NCI-H2227 (cell line): ENCODE data around the gene EML6.

Source experiments
- DNase-seq: peaks from one replicate; lab custom pipeline; 2025; ENCODE audit not compliant: unreplicated experiment; lab: John Stamatoyannopoulos, UW

The EML6 gene

GRCh38 chr2:54902763-54903162 is 179.3 kb downstream of the EML6 start:
- no peak for DNase-seq

DNA sequence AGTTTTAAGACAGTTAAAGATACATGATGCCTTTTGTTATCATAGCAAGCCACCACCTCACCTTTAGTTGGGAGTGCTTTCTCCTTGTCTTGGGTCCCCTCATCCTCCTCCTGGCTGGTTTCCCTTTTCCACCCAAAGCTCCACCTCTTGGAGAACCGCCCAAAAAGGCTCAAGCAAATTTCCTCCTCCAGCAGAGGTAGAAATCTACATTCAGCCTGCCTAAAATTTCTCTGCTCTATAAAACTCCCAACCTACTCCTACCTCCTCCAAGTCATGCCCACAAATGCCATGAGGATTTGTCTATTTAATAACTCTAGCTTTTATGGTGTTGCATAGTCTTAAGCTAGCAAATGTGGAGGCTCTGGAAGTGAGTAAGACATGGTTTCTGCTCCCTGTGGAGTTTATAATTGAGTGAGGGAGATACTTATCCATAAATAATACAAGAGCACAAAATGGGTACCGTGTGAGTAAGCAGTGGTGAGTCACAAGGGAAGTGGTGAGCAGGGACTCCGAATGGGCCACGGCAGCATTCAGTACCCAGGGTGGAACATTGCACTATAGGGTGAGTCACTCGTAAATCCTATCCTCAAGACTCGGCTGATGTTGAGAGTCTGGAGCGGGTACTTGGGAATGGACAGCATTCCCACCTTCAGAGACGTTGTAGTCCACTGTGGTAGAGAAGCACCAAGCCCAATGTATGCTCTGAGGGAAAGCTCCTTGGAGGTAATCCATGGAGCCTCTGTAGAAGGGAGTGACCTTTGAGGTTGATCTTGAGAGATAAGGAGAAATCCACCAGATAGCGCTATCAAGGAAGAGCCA is 180.5 kb downstream of the EML6 start:
- DNase-seq = no peak

GRCh38 chr2:54904836-54905235 is 181.4 kb downstream of the EML6 start:
- DNase-seq = no peak

GRCh38 chr2:54906716-54907115 is 183.3 kb downstream of the EML6 start:
- DNase-seq = no peak

DNA sequence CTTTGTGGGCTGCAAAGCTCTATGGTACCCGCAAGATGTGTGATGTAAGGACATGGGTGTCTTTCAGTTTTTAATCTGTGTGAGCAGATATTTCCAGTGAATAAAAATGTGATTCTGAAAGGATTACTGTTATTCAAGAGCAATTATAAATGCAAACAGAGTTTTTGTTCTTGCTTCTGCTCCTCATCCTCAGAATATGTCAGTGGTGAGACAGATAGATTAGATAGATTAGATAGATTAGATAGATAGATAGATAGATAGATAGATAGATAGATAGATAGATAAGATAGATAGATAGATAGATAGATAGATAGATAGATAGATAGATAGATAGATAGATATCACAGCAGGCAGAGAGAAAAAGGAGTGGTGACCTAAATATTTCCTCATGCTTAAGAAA is 184.2 kb downstream of the EML6 start:
- DNase-seq = no peak

- no peak for DNase-seq
Measured at GRCh38 chr2:54908591-54908990, 185.1 kb downstream of the EML6 start.

DNA sequence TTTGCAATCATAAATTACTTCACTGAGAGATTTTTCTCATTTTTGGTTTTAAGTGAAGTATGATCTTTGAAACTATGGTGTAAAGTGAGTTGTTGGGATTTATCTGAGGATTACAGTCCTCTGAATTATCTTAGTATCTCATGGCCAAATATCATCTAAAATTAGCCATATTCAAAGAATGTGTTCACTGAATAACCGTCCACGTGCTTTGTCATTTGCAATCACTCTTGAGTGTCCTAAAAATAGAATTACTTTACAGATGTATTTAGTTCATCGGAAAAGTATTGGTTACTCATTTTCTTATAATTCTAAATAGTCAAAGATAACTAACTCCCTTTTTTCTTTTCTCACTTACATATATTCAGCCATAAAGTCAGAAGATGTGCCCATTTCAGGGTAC is 185.5 kb downstream of the EML6 start:
- DNase-seq = no peak

GRCh38 chr2:54912305-54912704 is 188.8 kb downstream of the EML6 start:
- DNase-seq = no peak

- DNase-seq = no peak
Measured at GRCh38 chr2:54912893-54913292, 189.4 kb downstream of the EML6 start.

DNA sequence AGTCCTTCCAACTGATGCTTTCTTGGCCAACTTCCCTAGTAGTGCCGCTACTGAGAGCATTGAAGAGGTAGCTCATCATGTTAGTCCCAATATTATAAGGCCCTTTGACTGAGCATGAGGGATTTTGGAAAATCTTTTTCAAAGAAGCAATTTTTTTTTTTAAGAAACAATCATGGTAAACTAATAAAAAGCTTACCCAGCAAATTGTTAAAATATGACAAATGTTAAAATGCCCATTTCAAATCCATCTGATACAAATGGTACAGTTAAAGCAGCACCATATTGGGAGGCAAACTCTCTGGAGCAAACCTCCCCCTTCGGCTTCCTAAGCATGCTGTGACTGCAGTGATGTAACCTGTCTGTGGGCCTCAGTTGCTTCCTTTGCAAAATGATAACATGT is 191.2 kb downstream of the EML6 start:
- no peak for DNase-seq

DNA sequence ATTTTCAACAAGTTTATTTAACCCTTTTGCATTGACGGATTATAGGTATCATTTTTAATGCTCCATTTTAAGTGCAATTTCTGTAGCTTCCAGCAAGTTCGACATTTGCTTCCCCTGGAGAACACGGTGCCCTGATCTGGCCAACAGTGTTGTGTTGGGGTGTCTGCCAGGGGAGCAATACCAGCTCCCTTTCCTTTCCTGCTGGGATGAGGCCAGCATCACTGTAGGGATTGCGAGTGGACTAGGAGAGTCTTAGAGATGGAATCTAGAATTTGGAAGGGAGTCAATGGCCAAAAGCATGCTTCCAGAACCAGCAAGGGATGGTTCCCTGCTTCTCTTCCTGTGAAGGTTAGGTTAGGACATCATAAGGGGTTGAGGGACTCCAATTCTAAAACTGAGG is 191.6 kb downstream of the EML6 start:
- no peak for DNase-seq

GRCh38 chr2:54916637-54917036 is 193.2 kb downstream of the EML6 start:
- DNase-seq = no peak

DNA sequence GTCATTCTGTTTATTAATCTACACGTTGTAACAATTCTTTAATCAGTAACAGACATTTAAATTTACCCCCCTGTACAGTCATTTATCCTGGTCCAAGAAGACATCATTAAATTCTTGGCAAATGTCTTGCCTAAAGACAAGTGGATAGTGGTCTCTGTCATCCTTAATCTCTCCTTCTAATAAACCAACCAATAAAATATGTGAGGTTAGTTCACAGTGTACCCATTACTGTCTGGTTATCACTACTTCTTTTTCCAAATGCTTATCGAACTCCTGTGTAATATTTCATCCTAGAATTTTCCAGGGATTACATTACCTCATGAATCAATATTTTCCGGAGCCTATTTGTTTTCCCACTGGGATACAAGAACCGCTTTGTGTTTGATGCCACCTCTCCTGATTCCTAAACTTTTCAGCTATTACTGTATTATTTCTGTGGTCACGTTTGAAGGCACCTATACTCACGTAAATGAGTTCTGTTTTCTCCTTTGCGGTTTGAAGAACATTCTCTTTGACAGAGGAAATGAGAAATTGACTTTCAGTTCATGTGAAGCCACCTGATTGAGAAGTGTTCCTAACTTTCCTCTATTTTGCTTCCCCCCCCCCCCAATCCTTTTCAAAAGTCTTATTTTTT is 195.3 kb downstream of the EML6 start:
- DNase-seq = no peak

DNA sequence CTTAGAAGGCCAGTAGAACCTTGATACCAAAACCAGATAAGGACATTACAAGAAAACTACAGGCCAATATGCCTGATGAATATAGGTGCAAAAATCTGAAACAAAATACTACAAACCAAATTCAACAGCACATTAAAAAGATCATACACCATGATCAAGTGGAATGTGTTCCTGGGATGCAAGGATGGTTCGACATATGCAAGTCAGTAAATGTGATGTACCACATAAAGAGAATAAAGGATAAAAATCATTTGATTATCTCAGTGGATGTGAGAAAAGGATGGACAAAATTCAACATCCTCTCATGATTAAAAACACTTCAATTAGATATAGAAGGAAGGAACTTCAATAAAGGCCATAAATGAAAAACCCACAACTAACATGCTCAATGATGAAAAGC is 197.2 kb downstream of the EML6 start:
- DNase-seq = no peak

GRCh38 chr2:54924121-54924520 is 200.7 kb downstream of the EML6 start:
- DNase-seq = no peak

DNA sequence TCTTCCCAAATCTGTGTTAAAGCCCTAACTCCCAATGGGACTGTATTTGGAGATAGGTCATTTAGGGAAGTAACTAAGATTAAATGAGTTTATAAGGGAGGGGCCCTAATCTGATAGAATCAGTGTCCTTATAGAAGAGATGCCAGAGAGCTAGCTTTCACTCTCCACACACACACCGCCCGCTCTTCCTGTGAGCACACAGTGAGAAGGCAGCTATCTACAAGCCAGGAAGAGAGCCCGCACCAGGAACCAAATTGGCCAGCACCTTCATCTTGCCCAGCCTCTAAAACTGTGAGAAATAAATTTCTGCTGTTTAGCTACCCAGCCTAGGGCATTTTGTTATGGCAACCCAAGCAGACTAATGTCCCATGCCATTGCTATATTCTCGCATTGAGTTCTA is 201.6 kb downstream of the EML6 start:
- DNase-seq = no peak

GRCh38 chr2:54927085-54927750 is 203.8 kb downstream of the EML6 start:
- no peak for DNase-seq

- no peak for DNase-seq
Measured at GRCh38 chr2:54927751-54928615, 204.5 kb downstream of the EML6 start.

DNA sequence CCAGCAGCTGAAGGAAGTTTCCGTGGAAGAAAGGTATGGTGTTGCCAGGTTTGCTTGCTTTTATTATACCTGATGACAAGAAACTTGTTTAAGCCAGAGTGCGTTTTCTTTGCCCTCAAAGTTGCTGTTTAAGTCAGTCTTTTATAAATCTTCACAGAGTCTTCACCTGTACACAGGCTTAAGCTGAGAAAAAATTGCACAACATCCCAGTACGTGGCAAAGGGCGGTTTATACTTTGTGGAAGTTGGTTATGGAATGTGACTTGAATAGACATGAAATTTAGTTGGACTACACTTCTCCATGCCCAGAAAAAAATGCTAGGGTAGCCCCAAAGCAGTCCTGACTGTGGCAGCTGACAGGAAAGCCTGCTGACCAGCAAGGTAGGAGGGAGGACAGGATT is 205.3 kb downstream of the EML6 start:
- no peak for DNase-seq

GRCh38 chr2:54931473-54931872 is 208.0 kb downstream of the EML6 start:
- DNase-seq = no peak

DNA sequence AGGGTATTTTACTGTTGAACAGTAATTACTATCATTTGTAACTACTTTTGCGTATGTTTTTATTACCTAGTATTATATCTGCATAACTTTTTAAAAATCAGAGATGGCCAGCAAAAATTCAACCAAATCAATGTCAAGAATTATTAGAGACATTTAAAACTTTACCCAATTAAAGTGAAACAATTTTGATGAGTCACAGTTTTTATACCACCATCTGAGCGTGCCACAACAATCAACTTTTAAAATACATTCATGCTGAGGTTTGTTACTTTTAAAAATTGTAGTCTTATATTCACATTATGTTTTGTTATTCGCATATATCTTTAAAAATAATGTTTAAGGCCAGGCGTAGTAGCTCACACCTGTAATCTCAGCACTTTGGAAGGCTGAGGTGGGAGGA is 211.9 kb downstream of the EML6 start:
- no peak for DNase-seq
